Muscle layer of colon (tissue), 2 donors: ENCODE data around the gene ZFHX2.
"Not testable (repeated sequence)": the region's sequence is repeated elsewhere in the genome, so short reads cannot be mapped to it uniquely, and the experiment has no call there.

Source experiments
- H3K27ac ChIP-seq: one replicate; pipeline ENCODE4 v1.7.0; 2013; ENCODE audit warnings: low read depth, mild to moderate bottlenecking, low read length, moderate library complexity
- H3K27me3 ChIP-seq, 2 donors: one replicate each; pipeline ENCODE4 v1.7.0; 2013; ENCODE audit warnings: low read length in 2 of 2, mild to moderate bottlenecking in 2 of 2; ENCODE audit not compliant: insufficient read depth in 2 of 2, control insufficient read depth in 1 of 2
- H3K36me3 ChIP-seq: one replicate; pipeline ENCODE4 v1.7.0; 2013; ENCODE audit warnings: mild to moderate bottlenecking, low read length; ENCODE audit not compliant: insufficient read depth
- H3K4me1 ChIP-seq: one replicate; pipeline ENCODE4 v1.7.0; 2013; ENCODE audit warnings: mild to moderate bottlenecking, low read length; ENCODE audit not compliant: insufficient read depth
- H3K4me3 ChIP-seq, 2 donors: one replicate each; pipeline ENCODE4 v1.7.0; 2013; ENCODE audit warnings: low read length in 2 of 2, low read depth in 1 of 2, mild to moderate bottlenecking in 1 of 2, moderate library complexity in 1 of 2
- H3K9ac ChIP-seq: one replicate; pipeline ENCODE4 v1.7.0; 2013; ENCODE audit warnings: low read length
- H3K9me3 ChIP-seq: one replicate; pipeline ENCODE4 v1.7.0; 2013; ENCODE audit warnings: mild to moderate bottlenecking, low read length
- donor health status: abdominal sarcoma.
- donor health status: Adenocarcinoma of cecum.

ZFHX2 gene

GRCh38 chr14:23544511-23545447 lies 6.8 kb downstream of the ZFHX2 start:
- no peaks in the 10 kb centered on the region for H3K36me3 ChIP-seq
- H3K27me3 ChIP-seq, result no peaks in the 10 kb centered on the region
- H3K9ac ChIP-seq, result no peak overlapping the region
- no peak overlapping the region for H3K4me3 ChIP-seq
- no peaks in the 10 kb centered on the region for H3K4me1 ChIP-seq
- no peak overlapping the region for H3K27ac ChIP-seq
- H3K9me3 ChIP-seq, result no peaks in the 10 kb centered on the region

- Histone ChIP-seq H3K9ac (no peak overlapping the region), H3K36me3 (no peaks in the 10 kb centered on the region), H3K4me1 (no peaks in the 10 kb centered on the region), H3K27me3 (no peaks in the 10 kb centered on the region), H3K27ac (no peak overlapping the region), H3K4me3 (no peak overlapping the region), H3K9me3 (no peaks in the 10 kb centered on the region)
These were observed 8.2 kb downstream of the ZFHX2 start for GRCh38 chr14:23543403-23543802.

GRCh38 chr14:23542261-23542660 lies 9.3 kb downstream of the ZFHX2 start:
- Histone ChIP-seq H3K36me3 (no peaks in the 10 kb centered on the region), H3K4me1 (no peaks in the 10 kb centered on the region), H3K27ac (no peak overlapping the region), H3K4me3 (no peak overlapping the region), H3K27me3 (no peaks in the 10 kb centered on the region), H3K9me3 (no peaks in the 10 kb centered on the region), H3K9ac (no peak overlapping the region)

- H3K27me3 ChIP-seq, result no peaks in the 10 kb centered on the region
- H3K4me3 ChIP-seq, result no peak overlapping the region
- no peak overlapping the region for H3K9ac ChIP-seq
- H3K9me3 ChIP-seq, result no peaks in the 10 kb centered on the region
- no peak overlapping the region for H3K27ac ChIP-seq
- H3K4me1 ChIP-seq, result no peaks in the 10 kb centered on the region
- no peaks in the 10 kb centered on the region for H3K36me3 ChIP-seq
These were observed 11.5 kb downstream of the ZFHX2 start for GRCh38 chr14:23540141-23540469.

GRCh38 chr14:23539248-23540140 lies 12.1 kb downstream of the ZFHX2 start:
- Histone ChIP-seq H3K9ac (no peak overlapping the region), H3K36me3 (no peaks in the 10 kb centered on the region), H3K4me3 (no peak overlapping the region), H3K27me3 (no peaks in the 10 kb centered on the region), H3K9me3 (no peaks in the 10 kb centered on the region), H3K27ac (no peak overlapping the region), H3K4me1 (no peaks in the 10 kb centered on the region)

GRCh38 chr14:23538785-23539184 lies 12.8 kb downstream of the ZFHX2 start:
- H3K4me1 ChIP-seq, result no peaks in the 10 kb centered on the region
- H3K36me3 ChIP-seq, result no peaks in the 10 kb centered on the region
- no peaks in the 10 kb centered on the region for H3K27me3 ChIP-seq
- H3K27ac ChIP-seq, result no peak overlapping the region
- H3K9ac ChIP-seq, result no peak overlapping the region
- H3K4me3 ChIP-seq, result no peak overlapping the region
- H3K9me3 ChIP-seq, result no peaks in the 10 kb centered on the region

- Histone ChIP-seq H3K4me3 (no peak overlapping the region), H3K9ac (no peak overlapping the region), H3K27me3 (no peaks in the 10 kb centered on the region), H3K4me1 (no peaks in the 10 kb centered on the region), H3K9me3 (no peaks in the 10 kb centered on the region), H3K36me3 (no peaks in the 10 kb centered on the region), H3K27ac (no peak overlapping the region)
These were observed 13.4 kb downstream of the ZFHX2 start for GRCh38 chr14:23538050-23538718.

GRCh38 chr14:23537351-23538049 lies 14.1 kb downstream of the ZFHX2 start:
- Histone ChIP-seq H3K4me3 (no peak overlapping the region), H3K36me3 (no peaks in the 10 kb centered on the region), H3K9me3 (no peaks in the 10 kb centered on the region), H3K27ac (no peak overlapping the region), H3K9ac (no peak overlapping the region), H3K4me1 (no peaks in the 10 kb centered on the region), H3K27me3 (no peaks in the 10 kb centered on the region)

GRCh38 chr14:23536906-23537305 lies 14.7 kb downstream of the ZFHX2 start:
- not testable (repeated sequence) for H3K4me3 ChIP-seq

GRCh38 chr14:23536494-23536893 lies 15.1 kb downstream of the ZFHX2 start:
- H3K27ac ChIP-seq, result no peak overlapping the region
- H3K36me3 ChIP-seq, result no peaks in the 10 kb centered on the region
- no peaks in the 10 kb centered on the region for H3K4me1 ChIP-seq
- no peaks in the 10 kb centered on the region for H3K27me3 ChIP-seq
- H3K4me3 ChIP-seq, result no peak overlapping the region
- no peak overlapping the region for H3K9ac ChIP-seq
- H3K9me3 ChIP-seq, result no peaks in the 10 kb centered on the region

More at GRCh38 chr14:23536906-23537305, 14.7 kb downstream of the ZFHX2 start:
- not testable (repeated sequence) for H3K4me1 ChIP-seq, H3K27ac ChIP-seq, H3K9ac ChIP-seq, H3K27me3 ChIP-seq, H3K36me3 ChIP-seq, H3K9me3 ChIP-seq

GRCh38 chr14:23535943-23536342 lies 15.6 kb downstream of the ZFHX2 start:
- Histone ChIP-seq H3K9me3 (no peaks in the 10 kb centered on the region), H3K27ac (no peak overlapping the region), H3K4me1 (no peaks in the 10 kb centered on the region), H3K27me3 (no peaks in the 10 kb centered on the region), H3K36me3 (no peaks in the 10 kb centered on the region), H3K4me3 (no peak overlapping the region), H3K9ac (no peak overlapping the region)
